HEK293 (cell line): ENCODE measurements around the gene LEMD1.

Experiments used
- CTCF ChIA-PET: fragments of 350-600 bp; formaldehyde crosslinking; extraction: SDS; loops from one replicate; lab custom pipeline; 2021; ENCODE audit warnings: antibody characterized with exemption; lab: Yijun Ruan, JAX
- POLR2A ChIA-PET: fragments of 300-600 bp; formaldehyde crosslinking; extraction: SDS; loops from one replicate; lab custom pipeline; 2020; ENCODE audit warnings: antibody characterized with exemption, inconsistent platforms; lab: Yijun Ruan, JAX
- H3K27ac ChIP-seq: fragments of 200-500 bp; sonication (Bioruptor generic); 2 replicates; pipeline ENCODE4 v1.5.1; 2014; ENCODE audit warnings: low read depth, low read length, control low read depth, inconsistent platforms; ENCODE audit errors: extremely low read depth
- H3K36me3 ChIP-seq, 2 experiments: fragments of 200-500 bp in 1 of 2; sonication (Bioruptor generic) in 1 of 2; 1 replicate in 1 of 2; 2 replicates in 1 of 2; pipeline ENCODE4 v1.5.1; 2014 to 2017; ENCODE audit warnings: inconsistent platforms in 2 of 2, low read length in 2 of 2; ENCODE audit not compliant: control insufficient read depth in 2 of 2, insufficient read depth in 1 of 2
- H3K4me1 ChIP-seq: fragments of 200-500 bp; sonication (Bioruptor generic); 2 replicates; pipeline ENCODE4 v1.5.1; 2014; ENCODE audit warnings: mild to moderate bottlenecking, low read length, inconsistent platforms; ENCODE audit not compliant: control insufficient read depth, insufficient read depth
- H3K4me3 ChIP-seq: 2 replicates; pipeline ENCODE4 v1.5.1; 2011; ENCODE audit warnings: low read depth, mild to moderate bottlenecking, control low read depth, low read length, moderate library complexity
- H3K9me3 ChIP-seq: fragments of 200-500 bp; sonication (Bioruptor generic); 2 replicates; pipeline ENCODE4 v1.5.1; 2014; ENCODE audit warnings: low read depth, low read length, inconsistent platforms; ENCODE audit not compliant: control insufficient read depth, insufficient read depth
- EGR2 ChIP-seq: fragments of 450-650 bp; formaldehyde crosslinking; IDR thresholded peaks from 2 replicates; pipeline ENCODE4 v1.5.1; 2016; ENCODE audit warnings: low read depth, missing biosample characterization, missing genetic modification characterization
- ELK4 ChIP-seq: IDR thresholded peaks from 2 replicates; pipeline ENCODE4 v1.6.1; 2011; ENCODE audit warnings: mild to moderate bottlenecking, low read depth, low read length, borderline replicate concordance
- GLIS1 ChIP-seq: fragments of 450-650 bp; formaldehyde crosslinking; IDR thresholded peaks from 2 replicates; pipeline ENCODE4 v1.5.1; 2016; ENCODE audit warnings: missing biosample characterization, missing genetic modification characterization
- HOXA7 ChIP-seq: sonication (generic); formaldehyde crosslinking; IDR thresholded peaks from 2 replicates; pipeline ENCODE4 v1.8.1; 2022; ENCODE audit warnings: missing genetic modification reagents, borderline replicate concordance
- OVOL3 ChIP-seq: fragments of 450-650 bp; formaldehyde crosslinking; IDR thresholded peaks from 2 replicates; pipeline ENCODE4 v1.5.1; 2016; ENCODE audit warnings: missing biosample characterization, missing genetic modification characterization
- ZBTB8A ChIP-seq: fragments of 450-650 bp; formaldehyde crosslinking; IDR thresholded peaks from 2 replicates; pipeline ENCODE4 v1.5.1; 2016; ENCODE audit warnings: missing biosample characterization, missing genetic modification characterization
- ZNF138 ChIP-seq: fragments of 450-650 bp; formaldehyde crosslinking; IDR thresholded peaks from 2 replicates; pipeline ENCODE4 v1.5.1; 2016; ENCODE audit warnings: missing biosample characterization, missing genetic modification characterization, borderline replicate concordance
- ZNF18 ChIP-seq: fragments of 450-650 bp; formaldehyde crosslinking; IDR thresholded peaks from 2 replicates; pipeline ENCODE4 v1.5.1; 2016; ENCODE audit warnings: missing biosample characterization, missing genetic modification characterization
- ZNF394 ChIP-seq: fragments of 450-650 bp; formaldehyde crosslinking; IDR thresholded peaks from 2 replicates; pipeline ENCODE4 v1.5.1; 2016; ENCODE audit warnings: missing biosample characterization, missing genetic modification characterization, mild to moderate bottlenecking, moderate library complexity, borderline replicate concordance
- ZNF510 ChIP-seq: fragments of 450-650 bp; formaldehyde crosslinking; IDR thresholded peaks from 2 replicates; pipeline ENCODE4 v1.5.1; 2018; ENCODE audit warnings: mild to moderate bottlenecking, missing genetic modification characterization, missing biosample characterization; ENCODE audit not compliant: insufficient replicate concordance
- ZNF518A ChIP-seq: fragments of 450-650 bp; formaldehyde crosslinking; conservative IDR thresholded peaks from 2 replicates; pipeline ENCODE4 v1.5.1; 2016; ENCODE audit warnings: low read depth, missing biosample characterization, missing genetic modification characterization
- ZNF626 ChIP-seq: fragments of 450-650 bp; sonication (Bioruptor Pico); formaldehyde crosslinking; IDR thresholded peaks from 2 replicates; pipeline ENCODE4 v1.5.1; 2018; ENCODE audit warnings: missing biosample characterization, missing genetic modification characterization, inconsistent platforms
- ZNF777 ChIP-seq: fragments of 450-650 bp; formaldehyde crosslinking; IDR thresholded peaks from 2 replicates; pipeline ENCODE4 v1.5.1; 2017; ENCODE audit warnings: missing biosample characterization, missing genetic modification characterization, borderline replicate concordance
- ZSCAN18 ChIP-seq: fragments of 450-650 bp; formaldehyde crosslinking; IDR thresholded peaks from 2 replicates; pipeline ENCODE4 v1.5.1; 2016; ENCODE audit warnings: missing biosample characterization, missing genetic modification characterization

The LEMD1 gene

GRCh38 chr1:205369701-205370123 is 52.1 kb downstream of the LEMD1 start:
- CTCF ChIA-PET: interaction anchor here (0.6 to 4.7 kb wide), 4 partner anchors 14 to 1265 kb away, joined by 3 to 30 read pairs (median 6); partner anchors contain the start of gene KLHDC8A
- POLR2A ChIA-PET: no interaction called here
- no peaks in the 10 kb centered on the region for H3K9me3 ChIP-seq

GRCh38 chr1:205368478-205368877 is 53.4 kb downstream of the LEMD1 start:
- TF ChIP-seq ZNF510 (tag by site-specific recombination): no peak
- peak; percentile 67; the same call in 1 of the 2 replicates for TF ChIP-seq ZNF394
- TF ChIP-seq ZBTB8A (tag by site-specific recombination): 0 out of 2 replicates have a peak, but pooled peaks have one; percentile 14
- TF ChIP-seq ZNF518A (tag by site-specific recombination): 0 out of 2 replicates have a peak, but pooled peaks have one; percentile 37
- Histone ChIP-seq H3K4me3 (no peak overlapping the region), H3K9me3 (no peaks in the 10 kb centered on the region), H3K27ac (no peak overlapping the region), H3K36me3 (no peaks in the 10 kb centered on the region), H3K4me1 (peaks cover 9% of the 10 kb centered on the region)
- ChIA-PET CTCF (interaction anchor here (4.7 kb wide), 1 partner anchor 13 kb away, joined by 30 read pairs; the partner anchor contains the start of gene KLHDC8A), POLR2A (no interaction called here)

More at GRCh38 chr1:205369701-205370123, 52.1 kb downstream of the LEMD1 start:
- H3K36me3 ChIP-seq: no peaks in the 10 kb centered on the region
- no peak overlapping the region for H3K4me3 ChIP-seq
- no peak for TF ChIP-seq ZSCAN18
- TF ChIP-seq ZNF18 (tag by site-specific recombination): no peak
- no peak for TF ChIP-seq EGR2 (tag by site-specific recombination)
- TF ChIP-seq GLIS1 (tag by site-specific recombination): no peak
- TF ChIP-seq HOXA7 (CRISPR knock-in tag): no peak
- TF ChIP-seq OVOL3 (tag by site-specific recombination): no peak
- TF ChIP-seq ZNF626 (tag by site-specific recombination): no peak
- no peak for TF ChIP-seq ZNF138 (tag by site-specific recombination)
- no peak for TF ChIP-seq ZNF777 (tag by site-specific recombination)
- TF ChIP-seq ELK4: no peak
- peaks cover 20% of the 10 kb centered on the region for H3K4me1 ChIP-seq
- H3K27ac ChIP-seq: no peak overlapping the region
